Ovary (tissue), 3 donors: ENCODE measurements around the gene FGR.

Experiments
- EP300 ChIP-seq: sonication (generic); formaldehyde crosslinking; IDR thresholded peaks from one replicate; pipeline ENCODE4 v1.6.1; 2017; ENCODE audit warnings: antibody characterized with exemption
- POLR2A ChIP-seq: fragments of 450-650 bp; IDR thresholded peaks from one replicate; pipeline ENCODE4 v1.6.1; 2017; ENCODE audit warnings: antibody characterized with exemption, mild to moderate bottlenecking, moderate library complexity
- TF ChIP-seq, protein P1 (sequence below), 3 donors: fragments of 450-650 bp in 2 of 3; fragments of 200-600 bp in 1 of 3; IDR thresholded peaks; one replicate each; pipeline versions ENCODE4 v1.5.1 to v1.8.0; 2016 to 2022; ENCODE audit warnings: antibody characterized with exemption in 3 of 3, mild to moderate bottlenecking in 1 of 3
- donor health status: DM: no; HTN: no; CAD: no.

- TF ChIP-seq, protein P1, sequence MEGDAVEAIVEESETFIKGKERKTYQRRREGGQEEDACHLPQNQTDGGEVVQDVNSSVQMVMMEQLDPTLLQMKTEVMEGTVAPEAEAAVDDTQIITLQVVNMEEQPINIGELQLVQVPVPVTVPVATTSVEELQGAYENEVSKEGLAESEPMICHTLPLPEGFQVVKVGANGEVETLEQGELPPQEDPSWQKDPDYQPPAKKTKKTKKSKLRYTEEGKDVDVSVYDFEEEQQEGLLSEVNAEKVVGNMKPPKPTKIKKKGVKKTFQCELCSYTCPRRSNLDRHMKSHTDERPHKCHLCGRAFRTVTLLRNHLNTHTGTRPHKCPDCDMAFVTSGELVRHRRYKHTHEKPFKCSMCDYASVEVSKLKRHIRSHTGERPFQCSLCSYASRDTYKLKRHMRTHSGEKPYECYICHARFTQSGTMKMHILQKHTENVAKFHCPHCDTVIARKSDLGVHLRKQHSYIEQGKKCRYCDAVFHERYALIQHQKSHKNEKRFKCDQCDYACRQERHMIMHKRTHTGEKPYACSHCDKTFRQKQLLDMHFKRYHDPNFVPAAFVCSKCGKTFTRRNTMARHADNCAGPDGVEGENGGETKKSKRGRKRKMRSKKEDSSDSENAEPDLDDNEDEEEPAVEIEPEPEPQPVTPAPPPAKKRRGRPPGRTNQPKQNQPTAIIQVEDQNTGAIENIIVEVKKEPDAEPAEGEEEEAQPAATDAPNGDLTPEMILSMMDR (IDR thresholded peaks at IDR 0.05) = no peak
- TF ChIP-seq POLR2A (no peak), EP300 (no peak)
Observed at GRCh38 chr1:27630859-27631491, 4.0 kb downstream of the FGR start.
